IPS-18c (cell line): ENCODE measurements around the gene TXN.
A peak's percentile ranks its signal among the peaks of the same experiment; 100 is the strongest.
"Not testable (repeated sequence)": the region's sequence is repeated elsewhere in the genome, so short reads cannot be mapped to it uniquely, and the experiment has no call there.

Source experiments
- H3K4me3 ChIP-seq: 2 replicates; pipeline ENCODE4 v1.7.0; 2013; ENCODE audit warnings: low read depth, mild to moderate bottlenecking, low read length, moderate library complexity; ENCODE audit not compliant: insufficient read depth
- H3K9me3 ChIP-seq: one replicate; pipeline ENCODE4 v1.6.1; 2013; ENCODE audit warnings: mild to moderate bottlenecking, low read length, moderate library complexity; ENCODE audit not compliant: control insufficient read depth, insufficient read depth

TXN gene

DNA sequence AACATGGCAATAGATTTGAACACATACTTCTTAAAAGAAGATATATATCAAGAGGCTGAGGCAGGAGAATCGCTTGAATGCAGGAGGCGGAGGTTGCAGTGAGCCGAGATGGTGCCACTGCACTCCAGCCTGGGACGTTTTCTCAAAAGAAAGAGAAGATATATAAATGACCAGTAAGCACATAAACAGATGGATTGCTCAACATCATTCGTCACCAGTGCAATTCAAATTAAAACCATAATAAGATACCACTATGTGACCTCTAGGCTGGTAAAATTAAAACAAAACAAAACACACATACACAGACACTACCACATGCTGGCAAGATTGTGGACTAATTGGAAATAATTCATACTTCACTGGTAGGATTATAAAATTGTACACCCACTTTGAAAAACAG lies 5.3 kb upstream of the TXN start:
- no peak overlapping the region for H3K4me3 ChIP-seq
- no peaks in the 10 kb centered on the region for H3K9me3 ChIP-seq

DNA sequence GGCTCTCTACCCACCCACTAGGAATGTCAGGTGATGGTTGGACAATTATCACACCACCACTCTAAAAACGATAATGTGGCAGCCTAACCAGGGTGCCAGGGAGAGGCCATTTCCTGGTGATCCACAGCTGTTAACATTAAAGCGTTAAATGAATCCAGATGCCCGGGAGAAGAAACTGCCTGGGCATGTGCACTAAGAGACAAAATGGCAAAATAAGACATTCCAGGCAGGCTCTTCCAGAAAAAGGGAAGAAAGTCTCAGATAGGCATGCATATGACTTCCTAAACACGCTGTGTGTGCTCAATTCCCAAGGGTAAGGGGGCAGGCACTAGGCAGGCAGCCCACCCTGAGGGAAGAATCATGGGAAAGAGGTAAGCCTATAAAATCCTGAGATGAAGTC lies 4.6 kb upstream of the TXN start:
- H3K4me3 ChIP-seq = no peak overlapping the region
- no peaks in the 10 kb centered on the region for H3K9me3 ChIP-seq

DNA sequence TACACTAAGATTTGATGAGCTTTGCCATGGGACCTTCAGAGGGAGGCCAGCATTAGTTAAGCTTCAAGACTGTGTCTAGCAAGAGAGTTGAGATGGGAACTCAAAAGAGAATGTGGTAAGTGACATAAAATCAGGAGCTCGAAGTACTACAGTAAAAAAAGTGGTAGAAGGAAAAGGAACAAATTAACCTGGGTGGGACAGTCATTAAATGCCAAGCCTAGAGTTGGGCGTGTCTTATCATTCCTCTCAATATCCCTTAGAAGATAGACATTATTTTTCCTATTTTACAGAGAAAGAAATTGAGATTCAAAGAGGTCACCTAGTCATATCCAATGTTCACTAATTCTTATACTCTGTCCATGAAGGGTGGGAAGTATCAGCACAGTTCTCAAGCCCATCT lies 3.3 kb upstream of the TXN start:
- Histone ChIP-seq H3K9me3 (no peaks in the 10 kb centered on the region), H3K4me3 (no peak overlapping the region)

DNA sequence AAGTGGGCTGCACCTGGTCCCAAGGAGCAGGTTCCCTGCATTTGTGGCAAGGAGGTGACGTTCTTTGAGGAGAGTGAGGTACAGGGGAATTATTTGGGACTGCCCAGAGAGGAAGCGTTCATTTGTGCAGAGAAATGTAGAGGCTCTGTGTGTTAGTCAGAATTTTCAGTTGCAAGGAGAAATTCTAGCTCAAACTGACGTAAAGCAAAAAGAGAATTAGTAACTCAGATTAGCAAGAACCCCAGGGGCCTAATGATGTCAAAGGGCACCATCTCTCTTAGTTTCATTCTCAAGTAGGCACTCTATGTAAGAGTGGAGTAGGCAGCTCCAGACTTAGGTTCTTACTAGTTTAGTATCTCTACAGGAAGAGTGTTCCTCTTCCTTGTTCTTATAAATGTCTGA lies 2.4 kb upstream of the TXN start:
- no peaks in the 10 kb centered on the region for H3K9me3 ChIP-seq
- H3K4me3 ChIP-seq = no peak overlapping the region

DNA sequence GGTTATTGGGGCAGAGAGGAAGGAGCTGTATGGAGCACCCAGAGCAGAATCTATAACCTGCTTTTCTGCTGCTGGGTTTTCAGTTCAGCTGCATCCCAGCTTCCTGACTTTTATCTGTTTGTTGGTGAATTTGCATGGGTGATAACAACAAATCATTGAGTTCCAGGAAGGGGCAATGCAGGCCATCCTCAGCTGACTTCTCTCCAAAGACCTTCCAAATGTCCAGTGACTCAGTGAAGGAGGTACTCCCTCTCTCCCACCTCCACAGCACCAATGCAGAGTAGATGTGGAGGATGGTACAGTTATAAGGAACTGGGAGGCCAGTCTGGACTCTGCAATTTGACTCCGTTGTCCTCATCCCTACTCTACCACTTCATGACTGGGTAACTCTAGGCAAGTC lies 1.6 kb upstream of the TXN start:
- Histone ChIP-seq H3K4me3 (no peak overlapping the region), H3K9me3 (no peaks in the 10 kb centered on the region)

DNA sequence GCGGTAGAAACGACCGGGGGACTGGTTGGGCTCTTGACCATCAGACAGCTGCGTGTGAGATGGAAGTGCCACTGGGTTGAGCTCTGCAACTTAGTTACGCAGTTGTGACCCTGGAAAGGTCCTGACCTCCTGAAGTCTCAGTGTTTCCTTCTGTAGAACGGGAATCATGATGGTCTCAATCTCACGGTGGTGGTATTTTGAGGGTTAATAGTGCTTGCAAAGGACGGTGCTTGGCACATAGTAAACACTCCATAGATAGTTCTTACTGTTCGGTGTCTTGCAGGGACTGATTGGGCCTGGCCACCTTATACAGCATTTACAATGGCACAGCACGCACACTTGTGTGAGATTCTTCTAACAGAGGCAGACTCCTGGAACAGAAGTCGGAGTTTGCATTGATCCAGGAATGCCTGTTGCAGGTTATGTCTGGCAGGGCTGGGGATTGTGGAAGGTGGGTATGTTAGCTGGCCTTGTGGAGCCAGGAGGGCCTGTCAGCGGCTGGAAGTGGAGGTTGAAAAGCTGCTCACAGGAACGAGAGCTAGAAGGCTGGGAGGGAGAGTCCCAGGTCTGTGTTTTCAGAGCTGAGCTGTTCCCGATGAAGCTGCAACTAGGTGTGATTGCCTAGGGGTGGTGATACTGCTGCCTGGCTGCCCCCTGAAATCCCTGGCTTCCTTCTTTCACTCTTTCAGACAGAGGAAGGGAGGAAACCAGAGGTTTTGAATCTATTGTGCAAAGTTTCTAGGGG lies 962 bp upstream of the TXN start:
- no peaks in the 10 kb centered on the region for H3K9me3 ChIP-seq
- H3K4me3 ChIP-seq = peak overlapping the region; percentile 90

DNA sequence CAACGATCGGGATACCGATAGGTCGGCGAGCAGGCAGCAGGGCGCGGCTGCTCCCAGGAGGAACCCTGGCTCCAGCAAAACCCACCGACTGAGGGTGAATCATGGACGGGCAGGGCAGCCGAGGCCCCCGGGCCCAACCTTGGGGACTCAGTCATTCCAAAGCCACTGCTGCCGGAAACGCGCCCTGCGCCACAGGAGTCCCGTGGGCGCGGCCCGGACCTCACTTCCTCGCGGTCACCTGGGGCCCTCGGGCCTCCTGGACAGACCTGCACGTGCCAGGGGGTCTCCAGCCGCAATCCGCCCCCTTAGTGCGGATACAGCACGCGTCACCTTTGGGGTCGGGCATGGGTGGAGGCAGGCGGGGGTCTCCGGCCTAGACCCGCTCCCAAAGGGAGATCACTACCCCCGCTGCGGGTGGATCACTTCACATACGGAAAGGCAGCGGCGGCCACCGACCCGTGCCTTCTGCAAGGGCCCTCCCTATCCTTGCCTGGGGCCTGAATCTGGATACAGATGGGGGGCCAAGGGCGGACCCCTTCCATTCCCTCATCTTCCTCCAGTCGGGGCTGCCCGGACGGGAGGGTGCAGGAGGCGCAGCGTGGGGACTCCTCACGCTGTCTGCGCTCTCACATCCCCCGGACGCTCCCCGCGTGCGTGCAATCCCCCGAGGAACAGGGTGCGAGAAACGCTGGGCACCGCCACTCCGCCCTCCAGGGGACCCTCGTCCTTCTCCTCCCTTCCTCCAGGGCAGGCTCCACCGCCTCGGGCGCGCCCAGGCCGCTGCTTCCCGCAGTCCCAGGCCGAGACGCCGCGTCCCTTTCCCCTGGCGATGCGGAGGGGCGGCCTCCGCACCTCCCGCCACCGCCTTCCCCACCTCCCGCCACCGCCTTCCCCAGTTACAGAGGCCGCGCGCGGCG lies 586 bp downstream of the TXN start:
- Histone ChIP-seq H3K9me3 (peaks cover 2% of the 10 kb centered on the region), H3K4me3 (peak overlapping the region; percentile 90)

DNA sequence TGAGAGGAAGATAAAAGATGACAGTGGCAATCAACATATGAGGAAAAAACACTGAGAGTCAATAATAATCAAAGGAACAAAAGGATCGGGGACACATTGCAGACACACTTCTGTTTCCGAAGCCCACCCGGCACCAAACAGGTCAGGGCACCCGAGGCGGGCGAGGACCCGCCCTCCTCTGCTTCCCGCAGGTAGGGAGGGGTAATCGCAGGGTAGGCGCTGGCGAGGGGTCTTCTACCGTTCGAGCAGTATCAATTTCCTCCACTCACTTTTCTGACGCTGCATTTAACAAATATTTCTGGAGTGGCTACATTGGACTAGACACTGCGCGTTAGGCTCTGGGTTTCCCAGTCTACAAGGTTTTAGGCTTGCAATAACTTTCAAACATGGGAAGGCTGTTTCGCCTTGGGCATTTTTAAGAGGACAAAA lies 1.3 kb downstream of the TXN start:
- H3K4me3 ChIP-seq = peak overlapping the region; percentile 90

DNA sequence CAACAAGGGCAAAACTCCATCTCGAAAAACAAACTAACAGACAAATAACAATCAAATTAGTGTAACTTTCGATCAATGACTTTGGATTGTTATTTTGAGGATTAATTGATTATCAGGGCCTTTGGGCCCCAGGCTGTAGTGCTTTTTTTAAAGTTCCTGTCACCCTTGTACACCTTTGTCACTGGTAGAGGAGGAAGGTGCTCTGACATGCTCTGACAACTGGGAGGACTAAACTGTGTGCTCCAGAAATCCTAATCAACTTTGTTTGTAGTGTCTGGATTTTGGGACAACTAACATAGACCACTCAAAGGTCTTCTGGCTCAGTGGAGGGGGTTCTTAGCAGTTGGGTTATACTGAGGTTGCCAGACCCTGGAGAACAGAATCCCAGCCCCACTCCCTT lies 1.8 kb downstream of the TXN start:
- Histone ChIP-seq H3K4me3 (peak overlapping the region; percentile 90), H3K9me3 (peaks cover 2% of the 10 kb centered on the region)

More for the DNA sequence above, 1.3 kb downstream of the TXN start:
- peaks cover 2% of the 10 kb centered on the region for H3K9me3 ChIP-seq

DNA sequence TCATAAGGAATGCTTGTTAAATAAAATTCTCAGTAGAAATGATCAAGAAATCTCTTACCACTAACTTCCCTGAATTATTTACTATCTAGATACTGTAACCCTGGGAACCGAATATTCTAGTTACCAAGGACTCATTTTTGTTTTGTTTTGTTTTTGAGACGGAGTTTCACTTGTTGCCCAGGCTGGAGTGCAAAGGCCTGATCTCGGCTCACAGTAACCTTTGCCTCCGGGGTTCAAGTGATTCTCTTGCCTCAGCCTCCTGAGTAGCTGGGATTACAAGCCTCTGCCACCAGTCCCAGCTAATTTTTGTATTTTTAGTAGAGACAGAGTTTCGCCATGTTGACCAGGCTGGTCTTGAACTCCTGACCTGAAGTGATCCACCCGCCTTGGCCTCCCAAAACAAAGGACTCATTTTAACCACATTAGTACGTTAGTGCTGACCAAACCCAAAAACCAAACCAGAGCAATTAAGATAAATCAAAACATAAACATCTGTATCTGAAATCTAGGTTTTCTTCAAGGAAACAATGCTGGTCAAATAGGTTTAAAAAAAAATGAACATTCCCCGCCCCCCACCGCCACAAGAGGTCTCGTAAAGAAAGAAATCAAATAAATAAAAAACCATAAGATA lies 3.7 kb downstream of the TXN start:
- peaks cover 2% of the 10 kb centered on the region for H3K9me3 ChIP-seq
- no peak overlapping the region for H3K4me3 ChIP-seq

DNA sequence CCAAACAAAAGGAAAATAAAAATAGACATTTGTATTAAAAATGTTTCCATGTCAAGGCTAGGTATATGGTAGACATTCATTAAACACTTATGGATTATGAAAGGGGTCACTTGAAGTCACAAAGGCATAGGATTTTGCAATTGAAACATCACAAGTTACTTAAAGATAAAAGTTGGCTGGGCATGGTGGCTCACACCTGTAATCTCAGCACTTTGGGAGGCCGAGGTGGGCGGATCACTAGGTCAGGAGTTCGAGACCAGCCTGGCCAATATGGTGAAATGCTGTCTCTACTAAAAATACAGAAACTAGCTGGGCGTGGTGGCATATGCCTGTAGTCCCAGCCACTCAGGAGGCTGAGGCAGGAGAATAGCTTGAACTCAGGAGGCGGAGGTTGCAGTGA lies 4.5 kb downstream of the TXN start:
- H3K4me3 ChIP-seq, H3K9me3 ChIP-seq: not testable (repeated sequence)

DNA sequence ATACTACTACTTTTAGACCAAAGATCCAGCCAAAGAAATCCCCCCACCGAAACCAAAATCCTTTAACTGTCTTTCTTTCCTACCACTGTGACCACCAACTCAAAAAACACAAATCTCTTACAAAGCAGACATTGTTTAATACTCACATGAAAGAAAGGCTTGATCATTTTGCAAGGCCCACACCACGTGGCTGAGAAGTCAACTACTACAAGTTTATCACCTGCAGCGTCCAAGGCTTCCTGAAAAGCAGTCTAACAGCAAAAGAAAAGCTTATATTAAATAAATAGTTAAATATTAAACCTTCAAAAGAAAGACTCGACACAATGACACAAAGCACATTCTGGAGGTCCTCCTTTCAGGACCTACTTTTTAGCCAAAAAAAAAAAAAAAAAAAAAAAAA lies 5.1 kb downstream of the TXN start:
- no peak overlapping the region for H3K4me3 ChIP-seq
- peaks cover 2% of the 10 kb centered on the region for H3K9me3 ChIP-seq

DNA sequence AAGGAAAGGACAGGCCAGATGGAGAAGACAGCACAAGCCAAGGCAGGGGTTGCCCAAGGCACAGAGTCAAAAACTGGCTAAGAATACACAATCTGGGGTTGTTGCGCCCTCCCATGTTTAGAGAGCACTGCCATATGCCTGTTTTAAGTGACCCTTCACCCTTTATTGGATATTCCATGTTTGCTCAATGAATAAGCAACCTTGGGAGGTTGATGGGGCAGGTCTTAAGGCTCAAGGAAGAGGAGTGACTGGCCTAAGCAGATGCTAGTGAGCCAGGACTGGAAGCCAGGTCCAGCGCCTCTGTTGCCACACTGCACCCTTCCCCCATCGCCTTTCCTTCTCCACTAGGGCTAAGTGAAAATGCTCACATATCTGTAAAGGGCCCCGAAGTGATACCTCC lies 6.7 kb downstream of the TXN start:
- H3K9me3 ChIP-seq = peaks cover 2% of the 10 kb centered on the region
- no peak overlapping the region for H3K4me3 ChIP-seq

DNA sequence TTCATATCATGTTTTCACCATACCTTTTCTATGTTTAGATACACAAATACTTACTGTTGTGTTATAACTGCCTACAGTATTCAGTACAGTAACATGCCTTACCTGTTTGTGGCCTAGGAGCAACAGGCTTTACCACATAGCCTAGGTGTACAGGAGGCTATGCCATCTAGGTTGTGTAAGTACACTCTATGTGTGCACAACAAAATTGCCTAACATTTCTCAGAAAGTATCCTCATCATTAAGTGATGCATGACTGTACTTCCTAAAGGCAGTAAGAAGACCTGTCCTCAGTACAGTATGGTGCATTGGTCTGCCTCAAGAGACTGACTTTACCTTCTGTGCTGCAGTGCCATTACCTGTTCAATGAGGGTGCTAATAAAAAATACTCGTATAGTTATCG lies 7.9 kb downstream of the TXN start:
- peaks cover 2% of the 10 kb centered on the region for H3K9me3 ChIP-seq
- no peak overlapping the region for H3K4me3 ChIP-seq

DNA sequence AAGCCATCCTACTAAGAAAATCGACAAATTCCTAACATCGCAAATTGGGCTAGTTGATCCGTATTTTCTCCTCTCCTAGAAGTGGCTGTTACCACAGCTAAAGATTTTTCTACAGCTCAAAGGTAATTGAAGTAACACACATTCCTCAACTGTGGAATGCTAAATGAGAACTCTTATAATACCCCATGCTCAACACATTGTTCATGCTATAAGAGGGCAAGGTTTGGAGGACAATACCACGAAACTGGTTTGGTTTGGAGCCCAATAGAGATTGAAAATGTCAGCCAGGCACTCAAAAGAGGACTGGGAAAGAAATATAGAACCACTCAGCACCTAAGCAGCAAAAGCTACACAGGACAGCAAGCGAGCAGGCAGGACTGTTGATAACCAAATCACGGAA lies 10.1 kb downstream of the TXN start:
- H3K4me3 ChIP-seq = no peak overlapping the region
- peaks cover 2% of the 10 kb centered on the region for H3K9me3 ChIP-seq

DNA sequence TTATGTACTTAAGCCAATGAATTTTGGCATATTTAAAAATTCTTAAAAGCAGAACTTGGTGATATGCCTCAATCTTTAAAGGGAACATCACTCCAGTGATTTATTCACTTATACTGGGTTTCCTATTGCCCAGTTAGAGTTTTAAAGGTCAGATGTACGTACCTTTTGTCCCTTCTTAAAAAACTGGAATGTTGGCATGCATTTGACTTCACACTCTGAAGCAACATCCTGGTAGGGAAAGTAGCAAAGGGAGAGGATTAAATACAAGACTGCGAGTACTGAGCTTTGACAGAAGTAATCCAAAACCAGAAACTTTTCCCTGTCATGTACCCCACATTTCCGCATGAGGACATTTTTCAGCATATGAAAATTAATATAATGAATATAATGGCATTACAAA lies 11.7 kb downstream of the TXN start:
- H3K4me3 ChIP-seq = no peak overlapping the region
- H3K9me3 ChIP-seq = no peaks in the 10 kb centered on the region

DNA sequence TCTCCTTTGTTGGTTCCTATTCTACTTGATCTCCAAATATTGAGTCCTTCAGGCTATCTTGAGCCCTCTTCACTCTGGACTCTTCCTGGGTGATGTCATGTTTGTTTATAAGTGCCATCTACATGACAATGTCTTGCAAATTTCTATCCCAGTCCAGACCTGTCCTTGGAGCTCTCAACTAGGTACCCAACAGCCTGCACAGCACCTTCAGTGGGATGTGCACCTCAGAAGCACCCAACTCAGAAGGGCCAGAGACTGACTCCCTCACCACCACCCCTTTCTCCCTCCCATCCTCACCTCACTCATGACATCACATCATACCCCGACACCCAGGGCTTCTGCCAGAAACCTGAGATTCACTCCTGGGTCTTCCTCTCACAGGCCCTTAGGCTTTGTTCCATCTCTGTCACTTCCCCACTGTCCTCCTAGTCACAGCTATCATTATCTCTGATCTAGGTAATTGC lies 14.4 kb downstream of the TXN start:
- H3K4me3 ChIP-seq = no peak overlapping the region
- H3K9me3 ChIP-seq = no peaks in the 10 kb centered on the region
